Activated CD8-positive, alpha-beta memory T cell treated with anti-CD3 and anti-CD28 coated beads, Interleukin-2, amount 50 U/mL, for 24 hours (primary cell): Measurements from ENCODE around the gene FRMPD2.
"Not testable (repeated sequence)": the region's sequence is repeated elsewhere in the genome, so short reads cannot be mapped to it uniquely, and the experiment has no call there.

ENCODE experiments used
- DNase-seq: peaks from one replicate; pipeline ENCODE4 v3.0.0-alpha.2; 2020; ENCODE audit errors: extremely low read depth

Gene FRMPD2

DNA sequence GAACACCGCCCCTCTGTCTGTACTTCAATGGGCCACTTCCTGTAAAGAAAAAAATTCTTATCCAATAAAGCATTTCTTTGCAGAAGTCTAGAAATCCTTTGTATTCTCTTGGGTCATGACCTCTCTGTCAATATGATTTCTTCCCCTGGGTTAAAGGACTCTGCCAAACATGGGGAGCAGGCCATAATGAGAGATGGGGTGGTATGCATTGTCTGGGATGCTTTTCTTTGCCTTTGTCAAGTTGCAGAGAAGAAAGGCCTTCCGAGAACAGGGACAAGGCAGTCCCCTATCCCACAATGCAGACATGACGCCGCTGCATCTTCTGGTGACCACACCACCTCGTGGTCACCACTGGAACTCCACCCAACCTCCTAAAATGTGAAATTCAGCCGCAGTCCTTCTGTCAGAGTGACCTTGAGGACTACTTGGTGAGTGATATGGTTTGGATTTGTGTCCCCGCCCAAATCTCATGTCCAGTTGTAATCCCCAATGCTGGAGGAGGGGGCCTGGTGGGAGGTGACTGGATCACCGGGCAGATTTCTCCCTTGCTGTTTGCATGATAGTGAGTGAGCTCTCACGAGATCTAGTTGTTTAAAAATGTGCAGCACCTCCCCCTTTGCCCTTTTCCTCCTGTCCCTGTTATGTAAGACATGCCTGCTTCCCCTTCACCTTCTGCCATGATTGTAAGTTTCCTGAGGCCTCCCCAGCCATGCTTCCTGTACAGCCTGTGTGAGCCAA, 15.2 kb upstream of the FRMPD2 start:
- no peak for DNase-seq

GRCh38 chr10:48288661-48289060, 14.2 kb upstream of the FRMPD2 start:
- DNase-seq = no peak

- no peak for DNase-seq
Observed at GRCh38 chr10:48287417-48288391, 13.2 kb upstream of the FRMPD2 start.

- DNase-seq = no peak
Observed at GRCh38 chr10:48286356-48286755, 11.9 kb upstream of the FRMPD2 start.

DNA sequence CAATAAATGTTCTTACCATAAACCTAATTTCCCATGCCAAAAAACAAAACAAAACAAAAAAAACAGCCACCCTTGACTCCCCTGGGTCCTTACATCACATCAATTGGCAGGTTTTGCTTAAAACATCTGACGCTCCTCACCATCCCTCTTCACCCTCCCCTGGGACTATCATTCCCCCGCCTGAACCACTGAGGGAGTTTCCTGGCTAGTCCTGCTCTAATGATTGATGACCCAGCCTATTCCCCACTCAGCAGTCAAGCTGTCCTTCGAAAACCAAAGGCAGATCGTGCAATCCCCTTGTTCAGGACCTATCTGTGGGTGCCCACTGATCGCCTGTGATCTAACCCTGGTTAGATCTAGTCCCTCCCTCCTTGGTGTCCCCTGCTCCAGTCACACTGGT, 11.2 kb upstream of the FRMPD2 start:
- DNase-seq = no peak

DNA sequence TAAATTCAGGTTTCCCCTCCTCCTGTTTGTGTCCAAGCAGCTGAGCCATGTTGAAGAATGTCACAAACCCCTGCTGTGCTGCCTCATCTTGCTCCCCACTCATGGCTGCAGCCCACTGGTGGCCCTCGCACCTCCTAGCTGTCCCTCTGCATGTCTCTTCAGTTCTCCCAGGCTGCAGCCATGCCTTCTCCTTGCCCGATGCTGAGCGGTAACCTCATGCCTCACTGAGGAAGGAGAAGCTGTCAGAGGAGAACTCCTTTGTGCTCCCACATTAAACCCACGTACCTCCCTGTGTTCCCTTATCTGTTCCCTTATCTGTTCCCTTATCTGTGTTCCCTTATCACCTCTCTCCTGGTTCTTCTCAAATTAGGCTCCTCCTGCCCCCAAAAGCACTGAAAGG, 10.3 kb upstream of the FRMPD2 start:
- no peak for DNase-seq

DNA sequence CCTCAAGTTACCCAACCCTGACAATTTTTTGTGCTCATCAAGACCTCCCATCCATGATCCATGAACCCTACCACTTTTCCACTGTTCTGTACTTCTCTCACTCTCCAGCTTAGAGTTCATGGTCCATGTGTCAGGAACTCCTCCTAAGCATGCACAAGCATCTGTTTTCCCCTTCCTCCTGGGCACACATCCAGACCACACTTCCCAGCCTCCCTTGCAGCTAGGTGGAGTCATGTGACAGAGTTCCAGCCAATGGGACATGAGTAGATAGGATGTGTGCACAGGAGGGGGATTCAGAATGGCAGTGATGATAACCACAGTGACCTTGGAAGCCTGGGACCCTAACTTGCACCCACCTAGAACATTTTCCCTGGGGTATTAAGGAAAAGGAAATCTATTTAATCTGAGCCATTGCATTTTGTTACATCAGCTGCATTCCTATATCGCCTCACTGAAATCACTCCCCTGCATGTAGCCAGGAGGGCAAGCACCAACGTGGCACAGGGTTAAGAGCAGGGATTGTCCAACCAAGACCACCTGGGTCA, 9.6 kb upstream of the FRMPD2 start:
- DNase-seq = no peak

GRCh38 chr10:48282829-48283228, 8.3 kb upstream of the FRMPD2 start:
- DNase-seq = no peak

DNA sequence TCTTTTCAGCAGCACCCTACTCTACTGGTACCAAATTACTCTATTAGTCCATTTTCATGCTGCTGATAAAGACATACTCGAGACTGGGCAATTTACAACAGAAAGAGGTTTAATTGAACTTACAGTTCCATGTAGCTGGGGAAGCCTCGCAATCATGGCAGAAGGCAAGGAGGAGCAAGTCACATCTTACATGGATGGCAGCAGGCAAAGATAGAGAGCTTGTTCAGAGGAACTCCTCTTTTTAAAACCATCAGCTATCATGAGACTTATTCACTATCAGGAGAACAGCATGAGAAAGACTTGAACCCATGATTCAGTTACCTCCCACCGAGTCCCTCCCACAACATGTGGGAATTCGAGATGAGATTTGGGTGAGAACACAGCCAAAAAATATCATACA, 7.2 kb upstream of the FRMPD2 start:
- DNase-seq = not testable (repeated sequence)

GRCh38 chr10:48279081-48279751, 4.7 kb upstream of the FRMPD2 start:
- DNase-seq = no peak

- DNase-seq = no peak
Observed at GRCh38 chr10:48277093-48277492, 2.6 kb upstream of the FRMPD2 start.

- DNase-seq = no peak
Observed at GRCh38 chr10:48273741-48274140, 755 bp downstream of the FRMPD2 start.

GRCh38 chr10:48272682-48273081, 1.8 kb downstream of the FRMPD2 start:
- DNase-seq = no peak

DNA sequence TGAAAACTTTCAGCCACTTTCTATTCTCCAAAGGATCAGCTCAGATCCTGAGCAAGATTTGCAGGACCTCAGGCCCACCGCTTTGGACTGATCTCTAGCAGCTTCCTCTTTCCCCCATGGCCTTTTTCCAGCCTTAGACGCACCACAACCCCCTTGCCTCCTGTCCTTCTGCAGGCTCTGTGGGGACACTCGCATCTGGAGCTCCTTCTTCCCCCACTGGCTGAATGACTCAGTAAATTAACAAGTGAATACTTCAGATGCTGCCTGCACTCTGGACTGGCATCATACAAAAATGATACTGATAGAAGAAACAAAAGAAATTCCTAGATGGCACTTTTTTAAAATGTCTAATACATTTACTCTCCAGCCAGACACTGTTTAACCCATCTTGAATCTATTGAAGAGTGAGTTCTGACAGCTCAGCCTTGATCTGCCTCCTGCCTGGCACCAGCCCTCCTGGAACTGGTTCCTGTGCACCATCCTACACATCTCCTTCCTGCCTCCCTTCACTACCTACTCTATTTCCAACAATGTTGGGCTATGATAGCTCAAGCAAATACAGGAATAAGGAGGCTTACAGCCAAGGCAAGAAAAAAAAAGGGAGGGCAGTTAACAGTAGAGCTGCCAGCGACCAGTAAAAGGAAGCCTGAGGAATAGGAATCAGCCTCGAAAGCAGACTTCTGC, 3.3 kb downstream of the FRMPD2 start:
- no peak for DNase-seq

- DNase-seq = no peak
Observed at GRCh38 chr10:48266528-48266927, 8.0 kb downstream of the FRMPD2 start.

DNA sequence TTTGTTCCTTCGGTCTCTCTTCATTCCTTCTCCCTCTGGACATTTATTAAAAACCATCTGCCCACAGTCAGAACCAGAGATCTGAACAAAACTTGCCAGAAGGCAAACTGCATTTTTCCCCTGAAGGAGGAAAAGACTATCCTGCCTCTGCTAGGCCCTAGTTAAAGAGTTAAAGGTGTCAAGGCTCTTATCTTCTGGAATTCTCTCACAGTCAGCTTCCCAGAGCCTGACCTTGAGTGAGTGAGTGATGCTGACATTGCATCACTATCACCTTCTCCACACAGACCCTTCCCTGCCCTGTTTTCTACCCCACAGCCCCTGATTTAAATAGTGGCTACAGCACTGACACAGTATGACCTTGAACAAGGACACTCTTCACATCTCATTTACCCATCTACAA, 16.4 kb downstream of the FRMPD2 start:
- DNase-seq = no peak

- no peak for DNase-seq
Observed at GRCh38 chr10:48257407-48257961, 17.0 kb downstream of the FRMPD2 start.

- no peak for DNase-seq
Observed at GRCh38 chr10:48255722-48256121, 18.8 kb downstream of the FRMPD2 start.

DNA sequence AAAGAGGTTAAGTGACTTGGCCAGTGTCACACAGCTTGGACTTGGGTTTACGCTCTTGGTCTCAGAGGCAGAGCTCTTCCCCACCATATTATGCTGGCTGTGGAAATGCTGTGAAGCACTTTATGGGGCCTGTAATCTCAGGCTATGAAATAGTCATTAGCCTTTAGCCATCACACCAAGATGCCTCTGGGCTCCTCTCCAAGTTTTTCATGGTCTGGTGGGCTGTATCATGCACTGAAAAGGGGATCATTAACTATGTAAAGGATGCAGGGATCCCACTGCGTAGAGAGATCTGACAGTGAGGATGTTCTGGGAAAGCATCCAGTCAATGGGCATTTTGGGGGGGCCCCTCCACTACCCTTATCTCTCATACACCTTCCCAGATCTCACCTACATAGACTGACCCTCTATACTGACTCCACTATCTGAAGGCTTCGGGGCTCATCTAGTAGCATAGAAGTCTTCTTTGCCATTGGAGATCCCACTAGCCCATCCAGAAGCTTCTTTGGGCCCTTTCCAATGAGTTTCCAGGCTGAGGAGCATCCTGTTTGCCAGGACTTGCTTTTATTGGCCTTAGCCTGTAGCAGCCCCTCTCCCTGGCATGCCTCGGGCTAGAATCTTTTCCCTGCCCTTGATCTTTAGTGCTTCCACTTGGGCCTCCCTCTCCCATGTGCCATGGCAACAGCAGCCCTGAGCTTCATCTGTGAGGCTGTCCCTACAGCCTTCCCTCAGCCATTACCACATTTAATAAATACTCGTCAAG, 19.6 kb downstream of the FRMPD2 start:
- DNase-seq = no peak

- DNase-seq = no peak
Observed at GRCh38 chr10:48253970-48254657, 20.4 kb downstream of the FRMPD2 start.
